Hindlimb muscle (tissue), 1 donor: ENCODE measurements around the gene VPS33B. TPM values are rescaled to one million over a fixed set of nuclear protein-coding genes. Genes with fewer than 3 reads are reported as not detected.

Experiments
- DNase-seq: peaks from one replicate; pipeline ENCODE4 v3.0.0-alpha.2; 2013
- polyA plus RNA-seq: library from polyadenylated mRNA; unstranded; fragments of 120-200 nt; gene quantifications from one replicate; pipeline ENCODE4 v1.2.1, GENCODE V29; 2013; ENCODE audit not compliant: insufficient read length

The VPS33B gene
- polyA plus RNA-seq, 1 donor, result 13.8 TPM

DNA sequence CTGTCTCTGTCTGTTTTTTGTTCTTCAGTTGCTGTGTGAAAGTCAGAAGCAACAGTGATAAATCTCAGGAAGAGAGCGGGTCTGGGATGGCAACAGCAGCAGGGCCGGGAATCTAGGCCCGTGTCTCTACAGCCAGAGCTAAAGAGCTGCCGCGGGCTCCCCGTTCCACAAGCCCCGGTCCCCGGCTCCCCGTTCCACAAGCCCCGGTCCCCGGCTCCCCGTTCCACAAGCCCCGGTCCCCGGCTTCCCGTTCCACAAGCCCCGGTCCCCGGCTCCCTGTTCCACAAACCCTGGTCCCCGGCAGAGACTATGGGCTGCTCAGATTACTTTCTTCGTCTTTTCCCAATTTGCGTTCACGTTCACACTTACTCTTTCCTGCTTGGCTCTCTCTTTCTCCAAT lies 48.2 kb downstream of the VPS33B start:
- DNase-seq, result no peak

DNA sequence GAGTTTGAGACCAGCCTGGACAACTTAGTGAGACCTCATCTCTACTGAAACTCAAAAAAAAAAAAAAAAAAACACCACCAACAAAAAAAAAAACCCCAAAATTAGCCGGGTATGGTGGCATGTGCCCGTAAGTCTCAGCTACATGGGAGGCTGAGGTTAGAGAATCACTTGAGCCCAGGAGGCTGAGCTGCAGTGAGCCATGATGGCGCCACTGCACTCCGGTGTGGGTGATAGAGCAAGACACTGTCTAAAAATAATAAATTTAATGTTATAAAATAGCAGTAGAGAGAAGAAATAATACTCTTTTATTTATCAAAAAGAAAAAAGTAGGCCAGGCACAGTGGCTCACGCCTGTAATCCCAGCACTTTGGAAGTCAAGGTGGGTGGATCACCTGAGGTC lies 50.3 kb downstream of the VPS33B start:
- no peak for DNase-seq

DNA sequence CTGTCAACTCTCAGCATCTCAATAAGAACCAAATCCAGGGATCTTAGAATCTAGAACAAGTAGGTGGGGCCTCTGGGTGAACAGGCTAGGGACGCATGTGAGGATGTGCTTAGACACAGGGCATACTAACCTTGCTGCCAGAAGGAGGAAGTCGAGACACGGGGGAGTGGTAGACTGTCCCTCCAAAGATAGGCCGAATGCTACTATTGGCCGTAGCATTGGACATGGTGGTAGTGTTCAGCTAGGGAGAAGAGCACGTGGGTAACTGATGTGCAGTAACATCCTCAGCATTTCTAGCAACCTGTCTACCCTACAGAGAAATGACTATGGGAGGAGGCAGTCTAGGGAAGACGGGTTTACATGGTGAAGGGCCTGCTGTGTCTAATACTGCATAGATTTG lies 52.1 kb downstream of the VPS33B start:
- no peak for DNase-seq

DNA sequence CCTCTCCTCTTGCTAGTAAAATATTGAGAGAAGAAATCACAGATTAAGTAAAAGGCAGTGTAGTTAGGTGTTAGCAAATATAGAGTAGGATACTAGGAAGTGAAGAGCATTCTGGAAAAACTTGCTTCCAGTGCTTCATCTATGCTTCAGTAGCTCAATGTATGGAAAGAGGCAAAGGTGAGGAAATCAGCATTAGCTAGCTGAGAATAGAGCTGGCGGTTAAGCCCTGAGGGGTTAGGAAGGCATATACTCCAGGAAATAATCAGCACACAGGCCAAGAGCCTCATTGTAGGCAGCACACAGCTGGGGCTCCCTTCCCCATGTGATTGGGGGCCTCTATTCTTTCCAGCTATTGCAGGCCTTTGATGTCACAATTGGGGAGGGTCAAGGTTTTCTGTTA lies 54.0 kb downstream of the VPS33B start:
- no peak for DNase-seq

DNA sequence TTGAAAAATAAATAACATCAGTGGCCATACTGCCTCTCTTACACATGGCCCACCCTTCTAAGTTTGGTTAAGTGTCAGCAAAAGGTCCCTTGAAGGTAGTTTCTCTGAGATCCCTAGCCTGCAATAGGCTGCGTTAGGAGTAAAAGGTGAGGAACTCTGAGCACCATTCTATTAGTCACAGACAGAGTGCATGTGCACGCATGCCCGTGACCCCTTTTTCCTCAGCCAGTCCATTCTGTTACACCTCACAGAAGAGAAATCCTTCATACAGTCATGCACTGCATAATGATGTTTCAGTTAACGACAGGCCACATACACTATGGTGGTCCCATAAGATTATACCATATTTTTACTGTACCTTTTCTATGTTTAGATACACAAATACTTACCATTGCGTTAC lies 55.2 kb downstream of the VPS33B start:
- no peak for DNase-seq

DNA sequence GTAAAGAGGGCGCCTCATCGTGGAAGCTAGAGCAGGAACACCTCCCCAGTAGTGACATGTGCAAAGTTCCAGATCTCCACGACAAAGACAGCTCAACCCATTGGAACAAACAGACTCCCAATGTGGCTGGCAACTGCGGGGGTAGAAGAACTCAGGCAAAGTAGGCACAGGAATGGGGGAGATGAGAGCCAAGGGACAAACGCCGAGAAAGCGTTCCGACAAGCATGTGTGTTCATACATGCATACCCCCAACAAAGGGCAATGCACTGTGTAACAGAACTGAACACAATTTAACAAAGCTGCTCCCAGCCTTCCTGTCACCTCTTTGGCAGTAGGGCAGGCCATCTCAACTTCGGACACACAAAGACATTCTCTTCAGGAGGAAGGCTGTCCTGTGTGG lies 56.1 kb downstream of the VPS33B start:
- DNase-seq, result no peak

DNA sequence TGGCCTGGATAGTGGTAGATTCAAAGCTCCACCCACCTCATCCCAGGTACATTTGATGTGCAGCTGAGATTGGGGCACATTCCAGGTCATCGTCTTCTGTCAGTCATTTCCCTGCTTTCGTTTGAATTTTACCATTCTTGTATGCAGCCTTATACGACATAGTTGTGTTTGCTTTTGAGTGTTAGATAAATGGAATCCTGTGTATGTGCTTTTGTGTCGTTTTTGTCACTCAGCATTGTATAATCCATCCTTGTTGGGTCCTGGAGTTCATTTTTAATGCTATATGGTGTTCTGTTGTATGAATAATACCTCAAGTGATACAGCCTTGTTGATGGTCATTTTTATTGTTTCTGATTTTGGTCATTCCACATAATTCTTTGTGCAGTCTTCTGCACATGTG lies 60.4 kb downstream of the VPS33B start:
- no peak for DNase-seq

DNA sequence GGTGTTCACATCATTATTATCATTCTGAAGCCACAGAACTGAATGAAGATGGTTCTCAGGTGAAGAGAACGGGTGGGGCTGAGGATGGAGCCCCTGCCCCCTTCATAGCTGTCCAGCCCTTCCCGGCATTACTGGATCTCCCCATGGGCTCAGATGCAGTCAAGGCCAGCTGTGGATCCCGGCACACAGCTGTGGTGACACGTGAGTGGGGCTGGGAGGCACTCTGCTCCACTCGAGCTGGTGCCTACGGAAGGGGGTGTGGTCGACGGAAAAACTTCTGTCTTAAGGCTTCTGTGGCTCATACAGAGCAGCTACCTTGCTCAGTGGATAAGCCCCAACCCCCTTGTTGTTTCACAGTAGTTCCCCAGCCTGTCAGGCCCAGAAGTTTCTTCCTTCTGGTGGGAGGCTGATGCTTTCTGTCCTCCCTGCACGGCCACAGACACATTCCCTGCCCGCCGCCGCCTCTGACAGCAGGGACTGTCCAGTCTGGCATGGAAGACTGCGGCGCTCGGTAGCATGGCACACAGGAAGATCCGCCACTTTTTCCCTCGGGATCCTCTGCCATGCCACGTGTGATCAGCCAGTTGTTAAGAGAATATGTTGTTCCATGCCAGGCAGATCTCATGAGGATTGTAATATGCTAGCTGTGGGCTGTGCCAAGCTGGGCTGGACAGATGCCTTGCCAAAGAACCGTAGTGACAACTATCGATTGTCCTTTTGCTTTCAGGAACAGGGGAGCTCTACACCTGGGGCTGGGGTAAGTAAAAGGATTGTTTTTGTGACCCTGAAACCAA lies 61.9 kb downstream of the VPS33B start:
- no peak for DNase-seq

DNA sequence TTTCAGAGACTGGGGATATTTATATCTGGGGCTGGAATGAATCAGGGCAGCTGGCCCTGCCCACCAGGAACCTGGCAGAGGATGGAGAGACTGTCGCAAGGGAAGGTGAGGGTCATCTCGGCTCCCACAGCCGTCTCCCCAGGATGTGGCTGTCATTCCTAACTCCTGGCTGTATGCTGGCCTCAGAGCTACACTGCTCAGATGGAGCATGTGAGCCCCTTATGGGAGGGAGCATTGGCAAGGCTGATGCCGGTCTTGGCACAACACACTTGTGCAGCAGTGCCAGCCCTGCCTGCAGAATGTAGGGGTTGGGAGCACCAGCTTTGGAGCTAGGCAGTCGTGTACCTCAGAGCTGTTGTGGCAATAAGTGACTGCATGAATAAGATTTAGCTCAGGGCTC lies 62.5 kb downstream of the VPS33B start:
- peak; percentile 54 for DNase-seq

DNA sequence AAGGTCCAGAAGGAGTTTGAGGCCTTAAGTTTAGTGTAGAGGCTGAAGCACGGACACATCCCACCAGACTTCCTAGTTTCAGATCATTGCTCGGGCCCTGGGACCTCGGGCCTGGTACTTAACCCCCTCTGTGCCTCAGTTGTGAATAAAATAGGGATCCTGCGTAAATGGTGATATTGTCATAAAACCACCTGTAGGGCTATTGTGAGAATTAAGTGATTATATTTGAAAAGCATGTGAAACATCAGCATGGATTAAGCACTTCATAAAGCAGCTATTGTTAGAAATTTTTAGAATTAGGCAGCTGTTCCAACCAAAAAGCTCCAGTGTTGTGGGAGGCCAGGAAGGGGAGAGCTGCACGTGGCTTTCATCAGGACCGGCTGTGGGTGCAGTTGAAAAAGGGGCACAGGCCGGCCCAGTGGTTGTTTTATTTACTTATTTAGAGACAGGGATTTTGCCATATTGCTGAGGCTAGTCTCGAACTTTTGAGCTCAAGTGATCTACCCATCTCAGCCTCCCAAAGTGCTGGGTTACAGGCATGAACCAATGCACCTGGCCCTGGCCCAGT lies 63.3 kb downstream of the VPS33B start:
- no peak for DNase-seq

DNA sequence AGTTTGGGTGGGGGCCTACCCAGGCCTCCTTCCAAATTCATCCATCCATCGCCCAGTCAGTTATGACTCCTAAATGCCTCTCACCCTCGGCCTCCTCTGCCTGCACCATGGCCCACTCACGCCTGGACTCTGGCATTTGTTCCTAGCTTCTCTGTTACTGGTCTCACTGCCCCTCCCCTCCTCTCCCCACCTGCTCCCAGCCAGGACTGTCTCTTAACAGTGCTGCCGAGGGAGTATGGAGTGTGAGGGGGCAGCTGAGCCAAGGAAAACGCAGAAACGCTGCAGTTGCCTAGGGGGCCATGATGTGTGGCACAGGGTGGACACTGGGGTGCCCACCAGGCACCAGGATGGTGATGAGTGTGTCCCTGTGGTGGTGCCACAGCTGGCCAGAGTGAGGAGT lies 64.6 kb downstream of the VPS33B start:
- DNase-seq, result no peak

DNA sequence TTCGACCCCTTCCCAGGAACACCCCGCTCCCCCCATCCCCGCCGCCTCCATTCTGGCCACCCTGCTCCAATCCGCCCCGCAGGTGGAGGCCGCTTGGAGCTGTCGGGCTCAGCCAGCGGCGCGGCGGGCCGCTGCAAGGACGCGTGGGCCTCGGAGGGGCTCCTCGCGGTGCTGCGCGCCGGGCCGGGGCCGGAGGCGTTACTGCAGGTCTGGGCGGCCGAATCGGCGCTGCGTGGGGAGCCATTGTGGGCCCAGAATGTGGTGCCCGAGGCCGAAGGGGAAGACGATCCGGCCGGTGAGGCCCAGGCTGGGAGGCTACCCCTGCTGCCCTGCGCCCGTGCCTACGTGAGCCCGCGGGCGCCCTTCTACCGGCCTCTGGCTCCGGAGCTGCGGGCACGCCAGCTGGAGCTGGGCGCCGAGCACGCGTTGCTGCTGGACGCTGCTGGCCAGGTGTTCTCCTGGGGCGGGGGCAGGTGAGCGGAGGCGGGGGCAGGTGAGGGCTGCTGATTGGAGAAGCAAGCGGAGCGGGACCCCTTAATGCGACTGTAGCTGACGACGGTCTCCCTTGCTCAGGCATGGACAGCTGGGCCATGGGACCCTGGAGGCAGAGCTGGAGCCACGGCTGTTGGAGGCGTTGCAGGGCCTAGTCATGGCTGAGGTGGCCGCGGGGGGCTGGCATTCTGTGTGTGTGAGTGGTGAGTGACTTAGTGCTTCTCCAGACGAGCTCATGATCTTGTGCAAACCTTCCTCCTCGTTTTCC lies 65.2 kb downstream of the VPS33B start:
- DNase-seq, result no peak

DNA sequence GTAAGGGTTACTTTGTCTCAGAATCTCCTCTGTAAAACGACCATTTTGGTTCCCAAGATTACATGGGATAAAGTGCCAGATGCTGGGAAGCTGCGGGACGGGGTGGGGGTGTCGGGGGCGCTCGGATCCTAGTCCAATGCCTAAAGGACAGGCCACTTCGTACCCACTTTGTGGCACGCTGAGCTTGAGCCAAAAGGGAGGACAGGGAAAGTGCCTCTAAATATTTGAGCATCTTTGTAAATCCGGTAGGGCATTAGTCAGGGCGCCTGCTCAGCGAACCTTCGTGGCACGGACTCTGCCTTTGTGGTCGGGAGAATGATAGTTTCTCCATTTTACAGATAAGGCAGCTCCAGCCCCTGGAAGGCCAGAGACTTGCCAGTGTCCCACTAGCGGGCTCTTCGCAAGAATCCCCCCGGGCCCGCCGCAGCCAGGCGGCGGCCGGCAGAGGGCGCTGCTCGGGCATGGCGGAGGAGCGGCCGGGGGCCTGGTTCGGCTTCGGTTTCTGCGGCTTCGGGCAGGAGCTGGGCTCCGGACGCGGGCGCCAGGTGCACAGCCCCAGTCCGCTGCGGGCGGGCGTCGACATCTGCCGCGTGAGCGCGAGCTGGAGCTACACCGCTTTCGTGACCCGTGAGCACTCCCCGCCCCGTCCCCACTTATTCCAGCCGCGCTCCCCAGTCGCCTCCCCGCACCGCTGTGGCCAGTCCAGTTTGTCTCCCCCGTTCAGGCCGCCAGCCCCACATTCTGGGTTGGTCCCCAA lies 65.9 kb downstream of the VPS33B start:
- DNase-seq, result peak; percentile 82

DNA sequence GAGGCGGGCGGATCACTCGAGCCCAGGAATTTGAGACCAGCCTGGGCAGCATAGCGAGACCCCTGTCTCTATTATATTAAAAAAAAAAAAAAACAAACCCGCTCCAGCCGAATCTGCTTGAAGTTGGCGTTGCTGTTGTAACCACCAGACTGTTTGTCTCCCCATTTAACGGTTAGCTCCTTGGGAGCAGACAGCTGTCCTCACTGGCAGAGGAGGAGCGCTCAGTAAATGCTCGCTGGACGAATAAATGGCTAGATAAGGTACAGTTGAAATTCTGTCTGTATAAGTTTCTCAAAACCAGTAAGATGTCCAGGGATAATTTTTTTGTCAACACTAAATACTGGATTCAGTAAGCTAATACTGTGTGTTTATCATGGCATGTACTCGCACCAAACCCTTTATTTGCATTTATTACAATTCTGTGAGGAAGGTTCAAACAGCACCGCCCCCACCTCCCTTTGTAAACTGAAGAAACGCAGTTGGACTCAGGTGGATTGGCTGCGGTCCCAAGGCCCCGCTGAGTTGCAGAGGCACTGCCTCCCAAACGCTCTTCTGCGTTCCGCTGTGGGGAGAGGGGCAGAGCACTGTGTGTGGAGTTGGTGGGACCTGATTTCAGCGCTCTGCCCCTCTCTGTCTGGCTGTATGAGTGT lies 66.6 kb downstream of the VPS33B start:
- DNase-seq, result no peak

DNA sequence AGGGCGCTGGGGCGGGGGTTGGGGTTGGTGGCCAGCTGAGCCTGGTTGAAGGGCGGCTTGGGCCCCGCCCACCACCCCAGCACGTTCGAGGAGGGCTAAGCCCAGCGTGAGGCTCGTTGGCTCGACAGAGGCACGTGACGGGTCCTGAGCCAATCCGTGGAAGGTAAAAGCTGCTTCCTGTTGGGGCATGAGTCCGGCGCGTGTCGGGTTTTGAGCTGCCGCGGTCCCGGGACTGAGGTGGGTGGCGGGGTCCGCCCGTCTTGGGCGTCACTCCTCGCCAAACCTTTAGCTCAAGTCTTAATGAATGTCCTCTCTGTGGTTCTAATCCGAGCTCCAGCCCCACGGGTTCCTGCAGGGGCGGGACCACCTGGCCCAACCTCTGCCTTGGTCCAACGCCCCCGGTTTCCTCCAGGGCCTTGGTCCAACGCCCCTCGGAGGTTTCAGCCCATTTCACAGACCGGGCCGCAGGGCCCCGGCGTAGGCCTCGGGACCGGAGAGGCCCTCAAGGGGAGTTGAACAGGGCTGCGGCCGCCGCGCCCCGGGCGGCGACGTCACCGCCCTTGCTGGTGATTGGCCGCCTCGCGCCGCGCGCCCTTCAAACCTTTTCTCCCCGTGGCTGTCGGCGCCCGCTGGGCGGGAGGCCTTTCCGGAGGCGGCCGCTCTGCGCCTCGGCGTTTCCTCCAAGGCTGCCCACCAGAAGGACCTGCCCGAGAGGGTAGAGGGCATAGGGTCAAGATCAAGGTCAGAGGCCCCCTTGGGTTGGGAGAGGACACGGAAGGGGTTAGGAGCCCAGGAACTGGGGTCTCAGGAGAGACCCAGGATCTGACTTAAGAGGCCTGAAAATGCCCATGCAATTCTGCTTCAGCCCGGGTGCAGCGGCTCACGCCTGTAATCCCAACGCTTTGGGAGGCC lies 67.4 kb downstream of the VPS33B start, which contains the start of gene RCCD1:
TSS of gene RCCD1 (plus strand) at position 173 of the 912 bp plus-strand sequence. CDS start 1,851 bp downstream, outside the sequence.
- peak; percentile 94 for DNase-seq

DNA sequence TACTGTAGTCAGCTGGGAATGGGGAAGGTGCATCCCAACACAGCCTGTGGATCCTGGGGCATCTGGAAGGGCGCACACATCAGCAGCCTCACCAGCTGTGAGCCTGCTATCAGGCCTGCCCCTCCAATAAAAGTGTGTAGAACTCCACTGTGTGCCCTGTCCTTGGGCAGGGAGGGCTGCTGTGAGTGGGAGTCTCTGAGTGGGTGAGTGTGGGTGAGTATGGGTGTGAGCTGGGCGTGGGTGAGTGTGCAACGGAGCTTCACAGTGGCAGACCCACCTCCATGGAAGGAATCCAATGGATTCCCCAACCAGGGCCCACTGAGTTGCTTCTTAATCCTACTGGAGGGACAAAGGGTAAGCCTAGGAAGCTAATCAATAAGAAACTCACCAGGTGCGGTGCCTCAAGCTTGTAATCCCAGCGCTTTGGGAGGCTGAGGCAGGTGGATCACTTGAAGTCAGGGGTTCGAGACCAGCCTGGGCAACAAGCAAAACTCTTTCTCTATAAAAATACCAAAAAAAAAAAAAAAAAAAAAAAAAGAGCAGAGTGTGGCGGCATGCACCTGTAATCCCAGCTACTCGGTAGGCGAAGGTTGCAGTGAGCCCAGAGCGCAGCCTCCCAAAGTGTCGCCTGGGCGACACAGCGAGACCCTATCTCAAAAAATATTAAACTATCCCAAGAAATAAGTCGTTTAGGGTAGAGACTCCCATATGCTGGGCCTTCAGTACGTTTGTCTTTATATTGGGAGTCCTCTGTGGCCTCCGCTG lies 68.3 kb downstream of the VPS33B start:
- no peak for DNase-seq

DNA sequence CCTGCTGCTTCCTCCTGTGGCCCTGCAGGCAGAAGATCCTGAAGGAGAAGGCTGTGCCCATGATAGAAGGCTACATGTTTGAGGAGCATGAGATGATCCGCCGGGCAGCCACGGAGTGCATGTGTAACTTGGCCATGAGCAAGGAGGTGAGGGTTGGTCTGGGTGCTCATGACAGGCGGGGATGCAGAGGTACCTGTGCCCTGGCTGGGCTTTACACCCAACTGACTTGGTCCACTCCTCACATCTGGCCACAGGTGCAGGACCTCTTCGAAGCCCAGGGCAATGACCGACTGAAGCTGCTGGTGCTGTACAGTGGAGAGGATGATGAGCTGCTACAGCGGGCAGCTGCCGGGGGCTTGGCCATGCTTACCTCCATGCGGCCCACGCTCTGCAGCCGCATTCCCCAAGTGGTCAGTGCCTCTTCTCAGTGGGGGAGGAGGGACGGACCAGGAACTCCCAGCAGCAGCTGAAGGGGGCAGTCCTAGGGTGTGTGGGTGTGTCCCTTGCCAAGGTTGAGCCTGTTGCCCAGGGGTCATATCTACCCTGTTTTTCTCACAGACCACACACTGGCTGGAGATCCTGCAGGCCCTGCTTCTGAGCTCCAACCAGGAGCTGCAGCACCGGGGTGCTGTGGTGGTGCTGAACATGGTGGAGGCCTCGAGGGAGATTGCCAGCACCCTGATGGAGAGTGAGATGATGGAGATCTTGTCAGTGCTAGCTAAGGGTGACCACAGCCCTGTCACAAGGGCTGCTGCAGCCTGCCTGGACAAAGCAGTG lies 69.3 kb downstream of the VPS33B start:
- DNase-seq, result no peak

DNA sequence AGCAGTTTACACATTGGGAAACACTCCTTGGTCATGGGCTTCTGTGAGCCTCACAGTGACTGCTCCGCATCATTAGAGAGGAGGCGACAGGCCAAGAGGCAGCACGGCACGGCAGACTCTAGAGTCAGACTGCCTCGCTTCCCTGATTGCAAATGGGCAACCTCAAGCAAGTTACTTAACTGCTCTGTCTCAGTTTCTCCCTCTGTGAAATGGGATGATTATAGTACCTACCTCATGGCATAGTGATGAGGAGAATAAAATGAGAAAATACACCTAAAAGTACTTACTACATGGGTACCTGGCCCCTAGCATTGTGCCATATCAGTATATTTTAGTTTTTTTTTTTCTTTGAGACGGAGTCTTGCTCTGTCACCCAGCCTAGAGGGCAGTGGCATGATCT lies 71.7 kb downstream of the VPS33B start:
- no peak for DNase-seq

DNA sequence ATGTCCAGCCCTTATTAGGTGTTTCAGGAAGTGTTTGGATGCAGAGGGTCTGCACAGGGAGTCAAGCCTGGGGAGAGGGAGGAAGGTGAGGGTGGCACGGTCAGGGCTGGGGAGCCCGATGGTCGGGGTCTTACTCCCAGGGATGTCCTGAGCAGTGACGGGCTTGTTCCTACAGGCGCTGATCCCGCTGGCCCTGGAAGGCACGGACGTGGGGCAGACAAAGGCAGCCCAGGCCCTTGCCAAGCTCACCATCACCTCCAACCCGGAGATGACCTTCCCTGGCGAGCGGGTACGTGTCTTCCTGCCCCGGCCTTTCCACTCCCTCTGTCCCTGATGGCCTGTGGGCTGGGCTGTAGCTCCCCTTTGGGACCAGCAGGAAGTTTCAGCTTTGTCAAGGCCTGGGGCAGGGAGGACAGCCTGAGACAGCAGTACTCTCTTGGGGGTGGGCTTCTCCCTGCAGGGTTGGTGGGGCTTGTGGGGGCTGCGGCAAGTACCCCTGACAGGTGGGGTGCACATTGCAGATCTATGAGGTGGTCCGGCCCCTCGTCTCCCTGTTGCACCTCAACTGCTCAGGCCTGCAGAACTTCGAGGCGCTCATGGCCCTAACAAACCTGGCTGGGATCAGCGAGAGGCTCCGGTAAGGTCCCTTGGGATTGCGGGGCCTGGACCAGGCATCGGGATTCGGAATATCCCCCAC lies 72.3 kb downstream of the VPS33B start:
- DNase-seq, result no peak
